C4-2B (cell line): Measurements from ENCODE around the gene XRN2.

Experiments used
- ZFX ChIP-seq: fragments of 450-650 bp; IDR thresholded peaks from 2 replicates; pipeline ENCODE4 v1.6.1; 2017
- TF ChIP-seq, protein P1 (sequence below): fragments of 450-650 bp; conservative IDR thresholded peaks from 2 replicates; pipeline ENCODE4 v1.5.1; 2017; ENCODE audit warnings: mild to moderate bottlenecking

- TF ChIP-seq, protein P1, sequence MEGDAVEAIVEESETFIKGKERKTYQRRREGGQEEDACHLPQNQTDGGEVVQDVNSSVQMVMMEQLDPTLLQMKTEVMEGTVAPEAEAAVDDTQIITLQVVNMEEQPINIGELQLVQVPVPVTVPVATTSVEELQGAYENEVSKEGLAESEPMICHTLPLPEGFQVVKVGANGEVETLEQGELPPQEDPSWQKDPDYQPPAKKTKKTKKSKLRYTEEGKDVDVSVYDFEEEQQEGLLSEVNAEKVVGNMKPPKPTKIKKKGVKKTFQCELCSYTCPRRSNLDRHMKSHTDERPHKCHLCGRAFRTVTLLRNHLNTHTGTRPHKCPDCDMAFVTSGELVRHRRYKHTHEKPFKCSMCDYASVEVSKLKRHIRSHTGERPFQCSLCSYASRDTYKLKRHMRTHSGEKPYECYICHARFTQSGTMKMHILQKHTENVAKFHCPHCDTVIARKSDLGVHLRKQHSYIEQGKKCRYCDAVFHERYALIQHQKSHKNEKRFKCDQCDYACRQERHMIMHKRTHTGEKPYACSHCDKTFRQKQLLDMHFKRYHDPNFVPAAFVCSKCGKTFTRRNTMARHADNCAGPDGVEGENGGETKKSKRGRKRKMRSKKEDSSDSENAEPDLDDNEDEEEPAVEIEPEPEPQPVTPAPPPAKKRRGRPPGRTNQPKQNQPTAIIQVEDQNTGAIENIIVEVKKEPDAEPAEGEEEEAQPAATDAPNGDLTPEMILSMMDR = no peak
- no peak for TF ChIP-seq ZFX
These were observed 84.4 kb downstream of the XRN2 start for GRCh38 chr20:21387528-21387927.
